ENCODE measurements around the gene KLHL30.
A peak's percentile ranks its signal among the peaks of the same experiment; 100 is the strongest.

KLHL30 gene

GRCh38 chr2:238093181-238094140, 45.0 kb upstream of the KLHL30 start:
- TF ChIP-seq TCF12 (IDR thresholded peaks at IDR 0.05; ENCODE audit: low read depth) (no peak), MAX (IDR thresholded peaks at IDR 0.05) (no peak), RAD21 (IDR thresholded peaks at IDR 0.05; ENCODE audit: low read depth) (no peak), YY1 (IDR thresholded peaks at IDR 0.05; ENCODE audit: low read depth) (no peak), FOXM1 (IDR thresholded peaks at IDR 0.05; ENCODE audit: borderline replicate concordance, low read depth) (no peak), USF1 (IDR thresholded peaks at IDR 0.05) (no peak), ZBTB7A (IDR thresholded peaks at IDR 0.05; ENCODE audit: low read depth) (no peak), TEAD4 (IDR thresholded peaks at IDR 0.05) (no peak), REST (IDR thresholded peaks at IDR 0.05; ENCODE audit: low read depth) (no peak), EP300 (IDR thresholded peaks at IDR 0.05; ENCODE audit: borderline replicate concordance) (no peak)

GRCh38 chr2:238094438-238095022, 43.9 kb upstream of the KLHL30 start:
- TF ChIP-seq TCF12 (IDR thresholded peaks at IDR 0.05; ENCODE audit: low read depth) (no peak), ZBTB7A (IDR thresholded peaks at IDR 0.05; ENCODE audit: low read depth) (no peak), RAD21 (IDR thresholded peaks at IDR 0.05; ENCODE audit: low read depth) (no peak), YY1 (IDR thresholded peaks at IDR 0.05; ENCODE audit: low read depth) (no peak), TAF1 (IDR thresholded peaks at IDR 0.05; ENCODE audit: low read depth) (no peak), EP300 (IDR thresholded peaks at IDR 0.05; ENCODE audit: borderline replicate concordance) (no peak), NFIC (IDR thresholded peaks at IDR 0.05) (no peak), TEAD4 (IDR thresholded peaks at IDR 0.05) (no peak), CREB1 (IDR thresholded peaks at IDR 0.05; ENCODE audit: low read depth) (no peak), EGR1 (IDR thresholded peaks at IDR 0.05) (no peak), FOXM1 (IDR thresholded peaks at IDR 0.05; ENCODE audit: borderline replicate concordance, low read depth) (no peak), USF1 (IDR thresholded peaks at IDR 0.05) (no peak), REST (IDR thresholded peaks at IDR 0.05; ENCODE audit: low read depth) (no peak), MAX (IDR thresholded peaks at IDR 0.05) (no peak)

GRCh38 chr2:238095143-238095542, 43.3 kb upstream of the KLHL30 start:
- TF ChIP-seq TAF1 (IDR thresholded peaks at IDR 0.05; ENCODE audit: low read depth) = no peak
- no peak for TF ChIP-seq FOXM1 (IDR thresholded peaks at IDR 0.05; ENCODE audit: borderline replicate concordance, low read depth)
- no peak for TF ChIP-seq CEBPB (IDR thresholded peaks at IDR 0.05)
- no peak for TF ChIP-seq CREB1 (IDR thresholded peaks at IDR 0.05; ENCODE audit: low read depth)
- TF ChIP-seq YY1 (IDR thresholded peaks at IDR 0.05; ENCODE audit: low read depth) = no peak
- no peak for TF ChIP-seq TCF12 (IDR thresholded peaks at IDR 0.05; ENCODE audit: low read depth)
- no peak for TF ChIP-seq ZBTB7A (IDR thresholded peaks at IDR 0.05; ENCODE audit: low read depth)
- TF ChIP-seq EP300 (IDR thresholded peaks at IDR 0.05; ENCODE audit: borderline replicate concordance) = no peak
- no peak for TF ChIP-seq TEAD4 (IDR thresholded peaks at IDR 0.05)
- no peak for TF ChIP-seq EGR1 (IDR thresholded peaks at IDR 0.05)
- TF ChIP-seq MAX (IDR thresholded peaks at IDR 0.05) = no peak
- TF ChIP-seq USF1 (IDR thresholded peaks at IDR 0.05) = no peak
- TF ChIP-seq NFIC (IDR thresholded peaks at IDR 0.05) = no peak

- TF ChIP-seq CEBPB (IDR thresholded peaks at IDR 0.05) (peak; percentile 60), TCF12 (IDR thresholded peaks at IDR 0.05; ENCODE audit: low read depth) (peak; percentile 97), TAF1 (IDR thresholded peaks at IDR 0.05; ENCODE audit: low read depth) (no peak; the same call in 1 of the 2 replicates), RAD21 (IDR thresholded peaks at IDR 0.05; ENCODE audit: low read depth) (peak; percentile 26), NFIC (IDR thresholded peaks at IDR 0.05) (peak; percentile 91), USF1 (IDR thresholded peaks at IDR 0.05) (peak; percentile 87), EP300 (IDR thresholded peaks at IDR 0.05; ENCODE audit: borderline replicate concordance) (peak; percentile 87), ZBTB7A (IDR thresholded peaks at IDR 0.05; ENCODE audit: low read depth) (peak; percentile 71), CREB1 (IDR thresholded peaks at IDR 0.05; ENCODE audit: low read depth) (no peak), YY1 (IDR thresholded peaks at IDR 0.05; ENCODE audit: low read depth) (0 out of 2 replicates have a peak, but pooled peaks have one; percentile 11), TEAD4 (IDR thresholded peaks at IDR 0.05) (peak; percentile 95), REST (IDR thresholded peaks at IDR 0.05; ENCODE audit: low read depth) (no peak), EGR1 (IDR thresholded peaks at IDR 0.05) (no peak), MAX (IDR thresholded peaks at IDR 0.05) (peak; percentile 98), FOXM1 (IDR thresholded peaks at IDR 0.05; ENCODE audit: borderline replicate concordance, low read depth) (0 out of 2 replicates have a peak, but pooled peaks have one; percentile 50)
These were observed 42.0 kb upstream of the KLHL30 start for GRCh38 chr2:238096311-238097011.

All from Ishikawa (cell line).